ENCODE measurements around the gene FOXI3. TPM values are rescaled to one million over a fixed set of nuclear protein-coding genes. Genes with fewer than 3 reads are reported as not detected.

The FOXI3 gene
- polyA plus RNA-seq, 1 of the 3 experiments (the other 2 are of a cell fraction): not detected

- Histone ChIP-seq H3K9me2 (no peaks in the 10 kb centered on the region), H3K9ac (no peak overlapping the region), H3K4me3 (ENCODE audit: low read depth in 2 of 2, low read length in 1 of 2) (no peak overlapping the region), H3K36me3 (replicated peaks in 1 of 2; ENCODE audit: control insufficient read depth in 1 of 2, insufficient read depth in 2 of 2, low read length in 1 of 2) (no peaks in the 10 kb centered on the region), H3K9me3 (no peaks in the 10 kb centered on the region), H3K27me3 (ENCODE audit: insufficient read depth) (no peaks in the 10 kb centered on the region; the same call in 1 of the 2 replicates), H2AFZ (ENCODE audit: low read depth) (no peak overlapping the region), H4K20me1 (ENCODE audit: insufficient read depth) (no peaks in the 10 kb centered on the region), H3K27ac (ENCODE audit: low read depth in 2 of 2, low read length in 1 of 2) (no peak overlapping the region), H3K4me1 (ENCODE audit: control insufficient read depth in 1 of 2, insufficient read depth in 2 of 2, low read depth in 1 of 2, low read length in 1 of 2) (no peaks in the 10 kb centered on the region), H3K4me2 (no peak overlapping the region), H3K79me2 (ENCODE audit: insufficient read depth) (no peaks in the 10 kb centered on the region), H3F3A (replicated peaks; ENCODE audit: insufficient read depth) (no peaks in the 10 kb centered on the region)
- DNase-seq: no peak
- 38% methylated on average over 4 of the region's 4 CpGs for WGBS (ENCODE audit: low lambda C conversion rate)
- POLR2A ChIA-PET: no interaction called here
- CTCF ChIA-PET: interaction anchor here (0.7 to 1.5 kb wide), 3 partner anchors 37 to 432 kb away, joined by 3 to 5 read pairs (median 4); no protein-coding TSS in a partner anchor
- TF ChIP-seq EP300 (IDR thresholded peaks at IDR 0.05; ENCODE audit: borderline replicate concordance in 1 of 2, low read depth in 1 of 2, low read length in 1 of 2) (no peak), GABPA (IDR thresholded peaks at IDR 0.05; ENCODE audit: low read depth) (no peak), TCF12 (IDR thresholded peaks at IDR 0.05) (no peak), REST (IDR thresholded peaks at IDR 0.05; ENCODE audit: low read depth, low read length) (no peak), FOXJ3 (CRISPR knock-in tag; IDR thresholded peaks at IDR 0.05) (no peak), NRF1 (IDR thresholded peaks at IDR 0.05; ENCODE audit: low read depth, low read length) (no peak), CHD2 (IDR thresholded peaks at IDR 0.05; ENCODE audit: low read length, partially characterized antibody) (no peak), MEF2A (IDR thresholded peaks at IDR 0.05; ENCODE audit: borderline replicate concordance, low read depth) (no peak), FOSL2 (IDR thresholded peaks at IDR 0.05; ENCODE audit: borderline replicate concordance, low read depth) (no peak), POLR2AphosphoS5 (IDR thresholded peaks at IDR 0.05; ENCODE audit: low read depth, low read length) (no peak), FOXM1 (IDR thresholded peaks at IDR 0.05; ENCODE audit: low read depth) (no peak), RFX5 (IDR thresholded peaks at IDR 0.05; ENCODE audit: low read length) (no peak)
- TF ChIP-seq, protein P1, sequence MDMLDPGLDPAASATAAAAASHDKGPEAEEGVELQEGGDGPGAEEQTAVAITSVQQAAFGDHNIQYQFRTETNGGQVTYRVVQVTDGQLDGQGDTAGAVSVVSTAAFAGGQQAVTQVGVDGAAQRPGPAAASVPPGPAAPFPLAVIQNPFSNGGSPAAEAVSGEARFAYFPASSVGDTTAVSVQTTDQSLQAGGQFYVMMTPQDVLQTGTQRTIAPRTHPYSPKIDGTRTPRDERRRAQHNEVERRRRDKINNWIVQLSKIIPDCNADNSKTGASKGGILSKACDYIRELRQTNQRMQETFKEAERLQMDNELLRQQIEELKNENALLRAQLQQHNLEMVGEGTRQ (IDR thresholded peaks at IDR 0.05; ENCODE audit: borderline replicate concordance, low read depth, low read length): no peak
- TF ChIP-seq, protein P2, sequence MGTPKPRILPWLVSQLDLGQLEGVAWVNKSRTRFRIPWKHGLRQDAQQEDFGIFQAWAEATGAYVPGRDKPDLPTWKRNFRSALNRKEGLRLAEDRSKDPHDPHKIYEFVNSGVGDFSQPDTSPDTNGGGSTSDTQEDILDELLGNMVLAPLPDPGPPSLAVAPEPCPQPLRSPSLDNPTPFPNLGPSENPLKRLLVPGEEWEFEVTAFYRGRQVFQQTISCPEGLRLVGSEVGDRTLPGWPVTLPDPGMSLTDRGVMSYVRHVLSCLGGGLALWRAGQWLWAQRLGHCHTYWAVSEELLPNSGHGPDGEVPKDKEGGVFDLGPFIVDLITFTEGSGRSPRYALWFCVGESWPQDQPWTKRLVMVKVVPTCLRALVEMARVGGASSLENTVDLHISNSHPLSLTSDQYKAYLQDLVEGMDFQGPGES (IDR thresholded peaks at IDR 0.05; ENCODE audit: low read depth, low read length): no peak
- TF ChIP-seq, protein P3, sequence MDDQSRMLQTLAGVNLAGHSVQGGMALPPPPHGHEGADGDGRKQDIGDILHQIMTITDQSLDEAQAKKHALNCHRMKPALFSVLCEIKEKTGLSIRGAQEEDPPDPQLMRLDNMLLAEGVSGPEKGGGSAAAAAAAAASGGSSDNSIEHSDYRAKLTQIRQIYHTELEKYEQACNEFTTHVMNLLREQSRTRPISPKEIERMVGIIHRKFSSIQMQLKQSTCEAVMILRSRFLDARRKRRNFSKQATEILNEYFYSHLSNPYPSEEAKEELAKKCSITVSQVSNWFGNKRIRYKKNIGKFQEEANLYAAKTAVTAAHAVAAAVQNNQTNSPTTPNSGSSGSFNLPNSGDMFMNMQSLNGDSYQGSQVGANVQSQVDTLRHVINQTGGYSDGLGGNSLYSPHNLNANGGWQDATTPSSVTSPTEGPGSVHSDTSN (IDR thresholded peaks at IDR 0.05): no peak
Observed at GRCh38 chr2:88492002-88492401, 39.5 kb upstream of the FOXI3 start.

All from SK-N-SH (cell line).